NCI-H1436 (cell line): ENCODE data around the gene ADAMTS2.
"Not testable (repeated sequence)": the region's sequence is repeated elsewhere in the genome, so short reads cannot be mapped to it uniquely, and the experiment has no call there.

Source experiments
- DNase-seq: peaks from one replicate; lab custom pipeline; 2025; lab: John Stamatoyannopoulos, UW

ADAMTS2 gene

DNA sequence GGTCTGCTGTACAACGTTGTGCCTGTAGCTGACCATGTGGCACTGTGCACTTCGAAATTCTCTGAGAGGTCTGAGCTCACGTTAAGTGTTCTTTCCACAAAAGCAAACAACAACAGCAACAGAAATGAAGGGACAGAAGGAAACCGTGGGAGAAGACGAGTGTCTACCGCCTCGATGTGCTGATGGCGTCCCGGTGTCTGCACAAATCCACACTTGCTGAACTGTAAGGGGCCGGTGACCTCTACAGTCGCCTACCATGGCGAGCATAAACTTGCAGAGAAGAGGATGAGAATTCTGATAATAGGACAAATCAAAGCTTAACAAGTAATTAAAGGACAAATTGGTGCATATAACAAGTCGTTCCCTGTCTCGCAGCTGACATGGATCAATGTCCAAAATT, 114.0 kb downstream of the ADAMTS2 start:
- no peak for DNase-seq

DNA sequence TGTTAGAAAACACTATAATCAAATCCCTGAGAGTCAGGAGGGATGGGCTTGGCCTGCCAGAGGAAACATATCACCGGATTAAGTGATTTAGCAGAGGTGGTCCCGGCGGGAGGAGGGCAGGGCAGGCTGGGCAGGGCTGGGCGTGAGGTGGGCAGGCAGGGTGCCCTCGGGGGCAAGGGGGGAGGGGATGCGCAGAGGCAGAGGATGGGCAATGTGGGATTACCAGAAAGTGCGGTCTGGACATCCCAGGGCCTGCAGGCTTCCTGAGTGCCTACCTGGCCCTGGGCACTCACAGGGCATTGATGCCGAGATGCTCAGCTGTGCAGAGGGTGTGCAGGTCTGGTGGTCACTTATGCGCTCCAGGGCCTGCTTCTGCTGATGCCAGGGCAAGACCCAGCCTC, 115.2 kb downstream of the ADAMTS2 start:
- no peak for DNase-seq

DNA sequence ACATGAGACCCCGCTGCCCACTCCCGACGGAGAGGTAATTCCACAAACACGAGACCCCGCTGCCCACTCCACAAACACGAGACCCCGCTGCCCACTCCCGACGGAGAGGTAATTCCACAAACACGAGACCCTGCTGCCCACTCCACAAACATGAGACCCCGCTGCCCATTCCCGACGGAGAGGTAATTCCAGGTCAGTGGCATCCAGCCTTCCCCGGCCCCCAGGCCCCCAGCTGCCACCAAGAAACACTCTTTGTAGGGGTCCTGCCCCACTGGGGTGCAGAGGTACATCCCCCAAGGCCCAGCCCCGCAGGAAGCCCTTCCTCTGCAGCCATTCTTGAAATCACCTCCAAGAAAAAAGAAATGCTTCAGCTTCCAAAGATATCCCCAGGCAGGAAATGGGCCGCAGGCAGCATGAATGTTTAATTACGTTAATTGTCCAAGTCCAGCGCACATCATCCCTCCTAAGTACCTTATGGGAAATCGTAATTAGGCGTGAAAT, 115.9 kb downstream of the ADAMTS2 start:
- DNase-seq = no peak

DNA sequence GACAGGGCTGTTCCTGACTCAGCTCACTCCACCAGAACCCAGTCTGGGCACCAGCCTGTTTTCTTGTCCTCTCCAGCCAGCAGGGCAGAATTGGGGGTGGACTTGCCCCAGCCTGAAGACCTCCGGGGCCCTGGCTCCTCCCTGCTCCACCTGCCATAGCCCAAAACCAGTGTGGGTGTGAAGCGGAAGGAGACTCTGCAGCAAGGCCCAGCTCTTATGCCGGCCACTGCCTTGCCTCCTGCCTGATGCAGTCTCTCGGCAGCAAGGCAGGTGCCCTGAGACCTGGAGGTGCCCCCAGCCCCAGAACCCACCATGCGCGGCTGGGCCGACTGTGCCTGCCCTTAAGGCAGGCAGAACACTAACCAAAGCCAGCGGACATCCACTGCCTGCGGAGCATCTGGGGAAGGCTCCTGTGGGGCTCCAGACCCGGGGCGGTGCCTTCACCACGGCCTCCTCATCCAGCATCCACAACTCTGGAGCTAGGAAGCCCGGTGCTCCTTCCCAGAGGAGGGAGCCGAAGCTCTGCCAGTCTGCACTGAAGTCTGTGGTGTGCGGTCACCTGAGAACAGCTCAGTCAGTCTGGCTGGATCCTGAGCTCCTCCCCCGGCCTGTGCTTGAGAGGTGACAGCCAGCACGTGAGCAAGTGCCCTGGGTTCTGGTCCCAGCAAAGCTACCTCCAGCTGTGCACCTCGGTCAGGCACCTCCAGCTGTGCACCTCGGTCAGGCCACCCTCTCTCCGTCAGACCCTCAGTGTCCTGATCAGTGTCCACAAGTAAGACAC, 116.7 kb downstream of the ADAMTS2 start:
- no peak for DNase-seq

DNA sequence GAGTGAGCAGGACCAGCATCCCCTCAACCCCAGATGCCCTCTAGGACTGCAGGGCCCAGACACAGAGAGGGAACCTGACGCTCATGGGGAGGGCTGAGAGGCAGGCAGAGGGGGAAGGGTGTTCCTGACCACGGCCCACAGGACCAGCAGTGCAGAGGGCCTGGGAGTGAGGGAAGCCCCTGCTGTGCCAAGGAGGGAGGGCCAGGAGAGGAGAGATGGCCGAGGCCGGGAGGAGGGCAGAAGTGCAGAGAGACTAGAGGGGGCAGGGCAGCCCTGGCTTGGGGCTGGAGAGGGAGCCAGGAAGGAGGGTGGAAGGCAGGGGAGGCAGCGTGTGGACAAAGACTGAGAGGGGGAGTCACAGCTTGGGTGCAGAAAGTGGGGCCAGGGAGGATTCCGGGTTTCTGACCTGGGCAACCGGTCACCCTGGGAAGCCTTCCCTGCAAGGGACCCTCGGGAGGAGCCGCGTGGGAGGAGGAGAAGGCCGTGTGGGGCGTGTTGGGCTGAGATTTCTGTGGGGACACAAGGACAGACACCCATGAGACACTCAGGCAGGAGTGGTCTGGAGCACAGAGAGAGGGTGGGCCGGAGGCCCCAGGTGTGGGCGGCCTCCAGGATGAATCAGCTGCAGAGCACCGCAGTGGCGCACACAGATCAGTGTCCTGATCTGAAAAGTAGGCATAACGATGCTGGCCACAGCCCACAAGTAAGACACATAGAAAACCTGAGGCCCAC, 117.5 kb downstream of the ADAMTS2 start:
- DNase-seq = no peak

DNA sequence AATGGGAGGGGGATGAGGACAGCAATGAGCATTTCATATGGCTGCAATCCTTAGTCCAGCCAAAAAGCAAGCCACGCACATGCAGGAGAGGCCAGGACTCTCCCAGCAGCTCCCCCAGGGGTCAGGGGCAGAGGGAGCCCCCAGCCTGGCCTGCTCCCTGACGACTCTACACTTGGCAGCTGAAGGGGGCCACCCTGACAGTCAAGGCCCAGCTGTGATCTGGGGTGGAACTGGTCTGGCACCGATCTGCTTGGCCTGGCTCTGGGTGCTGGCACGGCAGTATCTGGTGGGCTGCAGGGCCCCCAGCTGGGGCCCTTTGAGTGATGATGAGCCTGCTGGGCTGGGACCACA, 118.1 kb downstream of the ADAMTS2 start:
- no peak for DNase-seq

- DNase-seq = no peak
Observed at GRCh38 chr5:179226696-179227095, 118.6 kb downstream of the ADAMTS2 start.

DNA sequence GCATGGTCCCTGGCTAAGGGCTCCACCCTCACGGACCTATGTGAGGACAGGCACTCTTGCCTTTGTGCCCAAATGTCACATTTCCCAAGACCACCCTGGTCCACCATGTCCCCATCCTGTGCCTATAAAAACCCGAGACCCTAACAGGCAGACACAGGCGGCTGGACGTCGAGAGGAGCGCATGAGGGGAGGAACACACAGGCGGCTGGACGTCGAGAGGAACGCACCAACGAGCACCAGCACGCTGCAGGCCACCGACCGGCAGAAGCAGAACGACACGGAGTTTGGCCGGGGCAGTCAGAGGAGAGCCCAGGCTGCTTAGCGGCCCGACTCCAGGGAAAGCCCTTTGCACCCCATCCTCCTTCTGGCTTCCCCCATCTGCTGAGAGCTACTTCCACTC, 119.9 kb downstream of the ADAMTS2 start:
- no peak for DNase-seq

GRCh38 chr5:179224741-179225140, 120.5 kb downstream of the ADAMTS2 start:
- DNase-seq = no peak

GRCh38 chr5:179223961-179224360, 121.3 kb downstream of the ADAMTS2 start:
- no peak for DNase-seq

DNA sequence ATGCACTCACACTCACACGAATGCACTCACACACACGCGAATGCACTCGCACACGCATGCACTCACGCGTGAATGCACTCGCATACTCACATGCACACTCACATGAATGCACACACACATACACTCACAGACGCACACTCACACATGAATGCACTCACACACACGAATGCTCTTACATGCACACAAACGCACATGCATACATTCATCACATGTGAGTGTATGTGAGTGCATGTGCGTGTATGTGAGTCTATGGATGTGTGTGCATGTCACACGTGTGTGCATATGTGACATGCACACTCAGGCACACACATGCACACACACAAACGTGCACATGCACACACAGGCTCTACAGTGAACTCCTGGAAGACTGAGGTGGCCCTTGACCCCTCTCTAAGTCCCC, 121.7 kb downstream of the ADAMTS2 start:
- DNase-seq = no peak

GRCh38 chr5:179222246-179223017, 122.8 kb downstream of the ADAMTS2 start:
- DNase-seq = no peak

GRCh38 chr5:179221877-179222220, 123.4 kb downstream of the ADAMTS2 start:
- no peak for DNase-seq

GRCh38 chr5:179221196-179221876, 123.9 kb downstream of the ADAMTS2 start:
- DNase-seq = no peak

DNA sequence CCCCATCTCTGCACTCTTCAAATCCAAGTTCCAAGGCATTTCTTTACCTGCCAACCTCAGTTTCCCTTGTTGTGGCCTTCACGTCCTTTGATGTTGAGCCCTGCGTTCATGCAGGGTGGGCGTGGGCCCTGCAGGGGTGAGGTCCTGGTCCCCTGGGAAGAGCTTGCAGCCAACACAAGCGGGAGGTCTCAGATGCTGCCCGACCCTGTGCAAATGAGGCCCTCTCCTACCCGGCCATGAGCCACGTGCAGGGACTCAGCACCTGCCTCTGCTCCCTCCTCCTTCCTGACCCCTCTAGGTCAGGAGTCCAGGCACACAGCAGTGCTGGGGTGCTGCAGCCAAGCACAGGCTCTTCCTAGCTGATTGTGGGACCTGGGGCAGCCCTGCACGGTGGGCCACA, 124.5 kb downstream of the ADAMTS2 start:
- no peak for DNase-seq

DNA sequence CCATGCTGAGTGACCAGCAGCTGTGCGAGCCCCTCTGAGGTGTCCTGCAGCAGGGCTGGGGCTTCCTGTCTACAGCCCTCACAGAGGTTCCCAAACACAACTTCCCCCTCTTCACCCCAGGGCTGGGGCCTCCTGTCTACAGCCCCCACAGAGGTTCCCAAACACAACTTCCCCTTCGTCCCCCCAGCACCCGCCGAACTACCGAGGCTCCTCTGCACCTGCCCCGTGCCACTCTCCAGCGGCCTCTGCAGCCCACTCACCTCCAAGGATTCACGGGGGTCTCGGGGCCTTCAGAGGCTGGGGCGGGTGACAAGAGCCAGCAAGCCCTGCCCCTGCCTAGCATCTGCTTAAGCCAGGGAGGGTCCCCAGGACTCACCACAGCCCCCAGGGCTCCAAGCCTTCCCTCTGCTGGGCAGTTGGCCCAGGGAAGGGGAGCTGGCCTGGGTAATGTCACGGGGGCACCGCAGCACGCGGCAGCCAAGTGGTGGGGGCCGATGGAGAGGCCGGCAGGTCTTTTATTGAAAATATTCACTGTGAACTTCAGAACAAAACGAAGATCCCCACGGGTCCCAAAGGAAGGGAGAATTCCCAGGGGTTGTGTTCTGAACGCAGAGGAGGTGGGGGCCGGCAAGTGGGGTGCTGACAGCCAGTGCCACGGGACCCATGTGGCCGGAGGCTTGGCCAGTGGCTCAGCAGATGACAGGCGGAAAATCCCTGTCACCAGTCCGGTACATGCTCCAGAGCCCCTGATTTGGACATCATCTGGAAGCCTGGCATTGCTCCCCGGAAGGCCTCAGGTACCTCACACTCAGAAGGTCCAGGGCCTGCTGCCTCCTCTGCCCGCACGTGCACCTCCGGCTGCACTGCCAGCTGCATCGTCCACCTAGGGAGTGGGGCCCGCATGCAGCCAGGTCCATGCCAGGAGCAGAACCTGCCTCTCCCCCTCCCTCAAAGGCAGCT, 125.3 kb downstream of the ADAMTS2 start:
- DNase-seq = no peak

GRCh38 chr5:179218943-179219330, 126.3 kb downstream of the ADAMTS2 start:
- DNase-seq = no peak

- DNase-seq = no peak
Observed at GRCh38 chr5:179217956-179218942, 127.0 kb downstream of the ADAMTS2 start.

- no peak for DNase-seq
Observed at GRCh38 chr5:179217356-179217755, 127.9 kb downstream of the ADAMTS2 start.

DNA sequence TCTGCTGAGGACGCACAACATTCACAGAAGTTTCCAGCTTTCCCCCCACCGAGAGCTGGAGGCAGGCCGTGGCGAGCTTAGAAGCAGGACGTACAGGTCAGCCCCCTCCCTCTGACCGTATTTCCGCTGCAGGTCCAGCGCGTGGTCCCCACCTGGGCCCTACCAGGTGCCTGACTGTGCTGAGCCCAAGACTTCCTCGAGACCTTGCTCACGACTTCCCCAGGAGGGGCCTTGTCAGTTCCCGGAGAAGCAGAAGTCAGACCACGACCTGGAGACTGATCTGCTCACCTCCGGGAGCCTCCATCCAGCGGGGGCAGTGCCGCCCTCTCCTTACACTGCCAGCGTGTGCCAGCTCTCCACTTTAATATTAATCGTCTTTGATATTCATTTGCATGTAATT, 128.9 kb downstream of the ADAMTS2 start:
- not testable (repeated sequence) for DNase-seq
